ENCODE results near the gene LAMP5. TPM values are rescaled to one million over a fixed set of nuclear protein-coding genes. Genes with fewer than 3 reads are reported as not detected.

LAMP5 gene
- total RNA-seq, 1 experiment from 2014 or later: not detected

DNA sequence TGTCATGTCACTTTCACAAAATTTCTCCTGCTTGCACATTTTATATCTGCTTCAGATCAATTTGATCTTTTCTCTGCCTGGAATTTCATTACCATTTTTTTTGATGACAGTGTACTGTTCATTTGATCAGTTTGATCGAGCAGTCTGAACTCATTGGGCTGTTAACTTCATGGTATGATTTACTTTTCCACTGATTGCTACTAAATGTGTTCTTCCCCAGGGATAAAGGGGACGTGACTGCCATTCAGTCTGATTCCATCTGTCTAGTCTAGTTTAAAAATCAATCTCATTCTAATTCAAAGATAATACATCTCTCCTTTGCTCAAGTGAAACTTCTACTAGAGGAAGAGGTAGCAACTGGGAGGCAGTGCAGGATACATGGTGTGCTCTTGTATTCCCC is 21.1 kb downstream of the LAMP5 start:
- DNase-seq (ENCODE audit: low spot score): no peak

- no peak for DNase-seq (ENCODE audit: low spot score)
These were observed 28.8 kb downstream of the LAMP5 start for GRCh38 chr20:9543214-9543613.

DNA sequence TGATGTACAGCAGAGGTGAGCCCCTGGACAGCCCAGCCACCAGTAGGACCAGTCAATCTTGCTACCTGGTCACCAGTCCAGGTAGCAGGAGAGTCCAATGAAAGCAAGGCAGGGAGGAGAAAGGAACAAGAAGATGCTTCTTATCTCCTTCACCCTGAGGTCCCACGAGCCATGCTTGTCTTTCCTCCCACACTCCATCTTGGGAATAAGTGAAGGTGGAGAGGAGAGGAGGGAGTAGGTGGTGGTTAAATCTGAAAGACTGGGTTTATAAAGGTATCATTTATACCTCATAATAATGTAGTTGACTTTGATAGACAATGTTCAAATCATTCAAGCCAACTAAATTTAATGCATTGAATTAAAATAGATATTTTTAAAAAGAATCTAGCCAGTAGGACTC is 35.9 kb downstream of the LAMP5 start:
- DNase-seq (ENCODE audit: low spot score): no peak

GRCh38 chr20:9550871-9551270 is 36.5 kb downstream of the LAMP5 start:
- no peak for DNase-seq (ENCODE audit: low spot score)

- DNase-seq (ENCODE audit: low spot score): peak; percentile 13
These were observed 37.6 kb downstream of the LAMP5 start for GRCh38 chr20:9551808-9552550.

DNA sequence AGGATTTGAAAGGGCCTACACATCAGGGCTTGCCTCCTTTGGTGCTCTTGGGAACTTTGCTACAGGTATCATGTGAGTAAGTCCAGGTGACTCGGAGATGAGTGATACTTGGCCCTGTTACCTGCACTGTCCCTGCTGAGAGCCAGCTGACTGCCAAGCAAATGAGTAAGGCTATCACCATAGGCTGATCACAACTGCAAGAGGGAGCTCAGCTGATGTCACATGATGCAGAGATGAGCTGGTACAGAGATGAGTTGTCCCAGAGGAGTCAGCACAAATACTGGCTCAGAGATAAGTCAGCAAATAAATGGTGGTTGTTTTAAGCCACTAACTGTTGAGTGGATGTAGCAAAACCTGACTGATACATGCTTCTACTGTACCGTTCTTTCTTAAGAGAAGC is 41.4 kb downstream of the LAMP5 start:
- DNase-seq (ENCODE audit: low spot score): peak; percentile 41

GRCh38 chr20:9557411-9557810 is 43.0 kb downstream of the LAMP5 start:
- DNase-seq (ENCODE audit: low spot score): no peak

GRCh38 chr20:9565910-9566550 is 51.6 kb downstream of the LAMP5 start:
- DNase-seq (ENCODE audit: low spot score): no peak

GRCh38 chr20:9566977-9567376 is 52.6 kb downstream of the LAMP5 start:
- DNase-seq (ENCODE audit: low spot score): no peak

- DNase-seq (ENCODE audit: low spot score): no peak
These were observed 56.2 kb downstream of the LAMP5 start for GRCh38 chr20:9570612-9571011.

GRCh38 chr20:9571783-9572182 is 57.4 kb downstream of the LAMP5 start:
- no peak for DNase-seq (ENCODE audit: low spot score)

DNA sequence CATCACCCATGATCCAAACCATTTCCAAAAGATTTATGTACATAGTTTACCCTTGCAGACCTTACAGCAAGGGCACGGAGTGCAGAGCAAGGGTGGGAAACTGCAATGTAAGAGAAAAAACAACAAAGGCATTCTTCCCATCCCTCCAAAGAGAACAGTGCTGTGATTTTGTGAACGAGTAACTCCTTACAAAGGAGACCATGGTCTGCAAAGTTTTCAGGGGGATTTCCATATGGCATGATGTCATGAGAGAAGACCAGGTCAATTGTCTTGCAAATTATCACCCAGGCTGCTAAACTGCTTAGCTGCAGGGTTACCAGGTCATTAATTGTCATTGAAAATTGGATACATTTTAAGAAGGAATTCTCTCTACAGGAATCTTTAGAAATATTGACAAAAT is 58.3 kb downstream of the LAMP5 start:
- no peak for DNase-seq (ENCODE audit: low spot score)

DNA sequence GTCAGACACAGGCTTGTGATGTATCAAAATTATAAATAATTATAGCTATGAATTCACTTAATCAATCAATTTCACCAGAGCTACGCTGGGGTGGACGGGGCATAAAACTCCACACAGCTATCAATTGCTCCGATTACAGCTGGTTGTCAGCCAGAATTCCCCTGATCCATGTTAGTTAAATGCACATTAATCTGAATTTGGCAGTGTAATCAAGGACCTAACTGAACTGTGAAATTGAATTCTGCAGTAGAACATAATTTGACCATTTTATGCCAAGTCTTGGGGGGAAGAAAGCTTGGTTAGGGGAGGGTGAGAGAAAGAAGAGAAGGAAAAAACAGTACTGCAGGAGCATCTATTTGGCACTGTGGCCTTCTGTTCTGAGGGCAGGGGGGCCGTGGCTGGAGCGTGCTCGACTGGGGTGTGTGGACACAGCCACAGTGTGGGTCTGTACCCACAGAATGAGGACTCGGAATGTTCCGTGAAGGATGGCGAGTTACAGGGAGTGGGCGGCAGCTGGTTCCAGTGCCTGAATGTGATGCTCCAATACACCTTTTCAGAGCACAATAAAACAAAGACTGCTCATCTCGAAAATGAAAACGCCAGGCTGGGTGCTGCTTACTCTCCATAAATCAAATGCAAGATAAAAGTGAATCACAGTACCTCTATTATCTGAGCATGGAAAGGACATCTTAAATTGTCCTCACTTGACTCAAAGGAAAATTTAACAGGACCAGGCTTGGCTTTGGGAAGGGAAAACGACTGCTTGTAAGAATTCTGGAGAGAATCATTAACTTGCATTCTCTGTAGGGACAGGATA is 59.2 kb downstream of the LAMP5 start:
- no peak for DNase-seq (ENCODE audit: low spot score)

GRCh38 chr20:9574181-9574580 is 59.8 kb downstream of the LAMP5 start:
- DNase-seq (ENCODE audit: low spot score): no peak

GRCh38 chr20:9574776-9575175 is 60.4 kb downstream of the LAMP5 start:
- DNase-seq (ENCODE audit: low spot score): no peak

- no peak for DNase-seq (ENCODE audit: low spot score)
These were observed 61.4 kb downstream of the LAMP5 start for GRCh38 chr20:9575836-9576235.

GRCh38 chr20:9576695-9577094 is 62.3 kb downstream of the LAMP5 start:
- DNase-seq (ENCODE audit: low spot score): no peak

- no peak for DNase-seq (ENCODE audit: low spot score)
These were observed 63.0 kb downstream of the LAMP5 start for GRCh38 chr20:9577397-9577796.

GRCh38 chr20:9578594-9578993 is 64.2 kb downstream of the LAMP5 start:
- DNase-seq (ENCODE audit: low spot score): no peak
